WTC11 (cell line): ENCODE measurements around the gene FGFR2. TPM values are rescaled to one million over a fixed set of nuclear protein-coding genes. Genes with fewer than 3 reads are reported as not detected.

Experiments
- ATAC-seq: fragments of 200-7000 bp; cut with Tn5 transposase; 2 replicates; pipeline ENCODE4 v1.10.0; 2021; ENCODE audit warnings: mild to moderate bottlenecking, moderate library complexity
- CTCF ChIA-PET: fragments of 300-600 bp; sonication (Branson Sonifier 250); formaldehyde crosslinking; loops from one replicate; lab custom pipeline; 2021; ENCODE audit warnings: antibody characterized with exemption; lab: Charles Lee
- POLR2A ChIA-PET: fragments of 350-600 bp; sonication (Branson Sonifier 250); formaldehyde crosslinking; loops from one replicate; lab custom pipeline; 2021; ENCODE audit warnings: antibody characterized with exemption; lab: Charles Lee
- DNase-seq: peaks from one replicate; pipeline ENCODE4 v3.0.0; 2021; ENCODE audit warnings: low spot score
- H3K27ac Mint-ChIP-seq: 2 replicates; pipeline ENCODE4 v1.8.0; 2021; ENCODE audit warnings: mixed read lengths
- H3K27me3 Mint-ChIP-seq: 2 replicates; pipeline ENCODE4 v1.8.0; 2021; ENCODE audit warnings: low read depth, mild to moderate bottlenecking, moderate library complexity, mixed read lengths
- H3K36me3 Mint-ChIP-seq: 2 replicates; pipeline ENCODE4 v1.8.0; 2021; ENCODE audit warnings: mixed read lengths
- H3K4me1 Mint-ChIP-seq: 2 replicates; pipeline ENCODE4 v1.8.0; 2022; ENCODE audit warnings: mixed read lengths
- H3K4me3 Mint-ChIP-seq: 2 replicates; pipeline ENCODE4 v1.8.0; 2021; ENCODE audit warnings: mild to moderate bottlenecking, moderate library complexity, mixed read lengths
- H3K9me3 Mint-ChIP-seq: 2 replicates; pipeline ENCODE4 v1.8.0; 2021; ENCODE audit warnings: mixed read lengths
- ATF1 ChIP-seq: sonication (generic); formaldehyde crosslinking; IDR thresholded peaks from 2 replicates; pipeline ENCODE4 v1.8.1; 2023; ENCODE audit warnings: mild to moderate bottlenecking, moderate library complexity, missing genetic modification reagents
- ETV6 ChIP-seq: sonication (generic); formaldehyde crosslinking; IDR thresholded peaks from 2 replicates; pipeline ENCODE4 v1.8.1; 2022; ENCODE audit warnings: mild to moderate bottlenecking, missing genetic modification reagents
- JAZF1 ChIP-seq: fragments of 250-450 bp; sonication (Bioruptor Pico); IDR thresholded peaks from 2 replicates; pipeline ENCODE4 v1.9.0; 2021; ENCODE audit warnings: moderate library complexity, mild to moderate bottlenecking, inconsistent platforms
- JUN ChIP-seq: sonication (generic); formaldehyde crosslinking; IDR thresholded peaks from 2 replicates; pipeline ENCODE4 v1.8.0; 2023; ENCODE audit warnings: mild to moderate bottlenecking, missing genetic modification reagents
- NFATC4 ChIP-seq: fragments of 250-450 bp; sonication (Bioruptor Pico); IDR thresholded peaks from 2 replicates; pipeline ENCODE4 v1.9.0; 2021; ENCODE audit warnings: mild to moderate bottlenecking
- NFYB ChIP-seq: sonication (generic); formaldehyde crosslinking; conservative IDR thresholded peaks from 2 replicates; pipeline ENCODE4 v1.8.0; 2022; ENCODE audit warnings: low read depth, missing genetic modification reagents
- RELA ChIP-seq: sonication (generic); formaldehyde crosslinking; IDR thresholded peaks from 2 replicates; pipeline ENCODE4 v1.8.1; 2022; ENCODE audit warnings: missing genetic modification reagents, mild to moderate bottlenecking, borderline replicate concordance
- RORB ChIP-seq: fragments of 250-450 bp; sonication (Bioruptor Pico); IDR thresholded peaks from 2 replicates; pipeline ENCODE4 v1.9.0; 2021; ENCODE audit warnings: mild to moderate bottlenecking
- SMAD3 ChIP-seq: sonication (generic); formaldehyde crosslinking; IDR thresholded peaks from 2 replicates; pipeline ENCODE4 v1.8.0; 2022; ENCODE audit warnings: missing genetic modification reagents, mild to moderate bottlenecking, borderline replicate concordance
- SOX15 ChIP-seq: fragments of 250-450 bp; sonication (Bioruptor Pico); IDR thresholded peaks from 2 replicates; pipeline ENCODE4 v1.9.0; 2021; ENCODE audit warnings: mild to moderate bottlenecking
- TCF7 ChIP-seq: sonication (generic); formaldehyde crosslinking; IDR thresholded peaks from 2 replicates; pipeline ENCODE4 v1.8.0; 2022; ENCODE audit warnings: mild to moderate bottlenecking, low read depth, missing genetic modification reagents, moderate library complexity
- TP53 ChIP-seq: sonication (generic); formaldehyde crosslinking; IDR thresholded peaks from 2 replicates; pipeline ENCODE4 v1.8.1; 2023; ENCODE audit warnings: mild to moderate bottlenecking, missing genetic modification reagents
- ZBTB21 ChIP-seq: sonication (generic); formaldehyde crosslinking; IDR thresholded peaks from 2 replicates; pipeline ENCODE4 v1.8.1; 2023; ENCODE audit warnings: mild to moderate bottlenecking, missing genetic modification reagents, borderline replicate concordance
- ZNF263 ChIP-seq: sonication (generic); formaldehyde crosslinking; IDR thresholded peaks from 2 replicates; pipeline ENCODE4 v1.8.1; 2022; ENCODE audit warnings: low read depth, mild to moderate bottlenecking, moderate library complexity, missing genetic modification reagents
- total RNA-seq: library from RNA; stranded (reverse); gene quantifications from 3 replicates; pipeline ENCODE4 v1.2.3, GENCODE V29; 2021
- TF ChIP-seq, protein P1 (sequence below): sonication (generic); formaldehyde crosslinking; IDR thresholded peaks from 2 replicates; pipeline ENCODE4 v1.8.1; 2022; ENCODE audit warnings: missing genetic modification reagents, borderline replicate concordance
- TF ChIP-seq, protein P2 (sequence below): fragments of 250-450 bp; sonication (Bioruptor Pico); IDR thresholded peaks from 2 replicates; pipeline ENCODE4 v1.8.0; 2021; ENCODE audit warnings: mild to moderate bottlenecking
- TF ChIP-seq, protein P3 (sequence below): sonication (generic); formaldehyde crosslinking; IDR thresholded peaks from 2 replicates; pipeline ENCODE4 v1.8.0; 2023; ENCODE audit warnings: missing genetic modification reagents, mild to moderate bottlenecking, borderline replicate concordance
- TF ChIP-seq, protein P4 (sequence below): sonication (generic); formaldehyde crosslinking; IDR thresholded peaks from 2 replicates; pipeline ENCODE4 v1.8.1; 2023; ENCODE audit warnings: mild to moderate bottlenecking, missing genetic modification reagents, borderline replicate concordance

FGFR2 gene
- total RNA-seq, 1 experiment from 2014 or later: 95.0 TPM

DNA sequence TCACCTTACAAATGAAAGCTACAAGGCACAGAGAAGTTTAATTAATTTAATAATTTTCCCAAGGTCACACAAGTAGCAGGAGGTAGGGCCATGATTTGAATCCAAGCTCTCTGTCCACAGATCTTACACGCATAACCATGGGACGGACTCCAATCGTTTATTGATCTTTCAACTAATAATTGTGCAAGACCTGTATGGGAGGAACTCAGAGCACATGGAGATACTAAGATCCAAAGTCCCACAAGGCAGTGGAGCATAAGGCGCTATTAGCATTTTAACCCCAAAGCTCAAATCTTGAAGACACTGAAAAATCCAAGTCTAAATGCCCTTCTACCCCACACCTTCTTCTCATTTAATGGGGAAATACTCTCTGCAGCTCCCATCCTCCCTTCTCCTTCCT is 143.5 kb downstream of the FGFR2 start:
- CTCF ChIA-PET: no interaction called here
- no peak overlapping the region for H3K27ac Mint-ChIP-seq
- TF ChIP-seq TCF7 (CRISPR knock-in tag): no peak
- no peak for TF ChIP-seq SMAD3 (CRISPR knock-in tag)
- TF ChIP-seq SOX15 (CRISPR knock-in tag): no peak
- TF ChIP-seq ATF1 (CRISPR knock-in tag): no peak
- TF ChIP-seq, protein P1, sequence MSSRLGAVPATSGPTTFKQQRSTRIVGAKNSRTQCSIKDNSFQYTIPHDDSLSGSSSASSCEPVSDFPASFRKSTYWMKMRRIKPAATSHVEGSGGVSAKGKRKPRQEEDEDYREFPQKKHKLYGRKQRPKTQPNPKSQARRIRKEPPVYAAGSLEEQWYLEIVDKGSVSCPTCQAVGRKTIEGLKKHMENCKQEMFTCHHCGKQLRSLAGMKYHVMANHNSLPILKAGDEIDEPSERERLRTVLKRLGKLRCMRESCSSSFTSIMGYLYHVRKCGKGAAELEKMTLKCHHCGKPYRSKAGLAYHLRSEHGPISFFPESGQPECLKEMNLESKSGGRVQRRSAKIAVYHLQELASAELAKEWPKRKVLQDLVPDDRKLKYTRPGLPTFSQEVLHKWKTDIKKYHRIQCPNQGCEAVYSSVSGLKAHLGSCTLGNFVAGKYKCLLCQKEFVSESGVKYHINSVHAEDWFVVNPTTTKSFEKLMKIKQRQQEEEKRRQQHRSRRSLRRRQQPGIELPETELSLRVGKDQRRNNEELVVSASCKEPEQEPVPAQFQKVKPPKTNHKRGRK (CRISPR knock-in tag): no peak
- TF ChIP-seq, protein P2, sequence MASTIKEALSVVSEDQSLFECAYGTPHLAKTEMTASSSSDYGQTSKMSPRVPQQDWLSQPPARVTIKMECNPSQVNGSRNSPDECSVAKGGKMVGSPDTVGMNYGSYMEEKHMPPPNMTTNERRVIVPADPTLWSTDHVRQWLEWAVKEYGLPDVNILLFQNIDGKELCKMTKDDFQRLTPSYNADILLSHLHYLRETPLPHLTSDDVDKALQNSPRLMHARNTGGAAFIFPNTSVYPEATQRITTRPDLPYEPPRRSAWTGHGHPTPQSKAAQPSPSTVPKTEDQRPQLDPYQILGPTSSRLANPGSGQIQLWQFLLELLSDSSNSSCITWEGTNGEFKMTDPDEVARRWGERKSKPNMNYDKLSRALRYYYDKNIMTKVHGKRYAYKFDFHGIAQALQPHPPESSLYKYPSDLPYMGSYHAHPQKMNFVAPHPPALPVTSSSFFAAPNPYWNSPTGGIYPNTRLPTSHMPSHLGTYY (CRISPR knock-in tag): no peak
- TF ChIP-seq, protein P3, sequence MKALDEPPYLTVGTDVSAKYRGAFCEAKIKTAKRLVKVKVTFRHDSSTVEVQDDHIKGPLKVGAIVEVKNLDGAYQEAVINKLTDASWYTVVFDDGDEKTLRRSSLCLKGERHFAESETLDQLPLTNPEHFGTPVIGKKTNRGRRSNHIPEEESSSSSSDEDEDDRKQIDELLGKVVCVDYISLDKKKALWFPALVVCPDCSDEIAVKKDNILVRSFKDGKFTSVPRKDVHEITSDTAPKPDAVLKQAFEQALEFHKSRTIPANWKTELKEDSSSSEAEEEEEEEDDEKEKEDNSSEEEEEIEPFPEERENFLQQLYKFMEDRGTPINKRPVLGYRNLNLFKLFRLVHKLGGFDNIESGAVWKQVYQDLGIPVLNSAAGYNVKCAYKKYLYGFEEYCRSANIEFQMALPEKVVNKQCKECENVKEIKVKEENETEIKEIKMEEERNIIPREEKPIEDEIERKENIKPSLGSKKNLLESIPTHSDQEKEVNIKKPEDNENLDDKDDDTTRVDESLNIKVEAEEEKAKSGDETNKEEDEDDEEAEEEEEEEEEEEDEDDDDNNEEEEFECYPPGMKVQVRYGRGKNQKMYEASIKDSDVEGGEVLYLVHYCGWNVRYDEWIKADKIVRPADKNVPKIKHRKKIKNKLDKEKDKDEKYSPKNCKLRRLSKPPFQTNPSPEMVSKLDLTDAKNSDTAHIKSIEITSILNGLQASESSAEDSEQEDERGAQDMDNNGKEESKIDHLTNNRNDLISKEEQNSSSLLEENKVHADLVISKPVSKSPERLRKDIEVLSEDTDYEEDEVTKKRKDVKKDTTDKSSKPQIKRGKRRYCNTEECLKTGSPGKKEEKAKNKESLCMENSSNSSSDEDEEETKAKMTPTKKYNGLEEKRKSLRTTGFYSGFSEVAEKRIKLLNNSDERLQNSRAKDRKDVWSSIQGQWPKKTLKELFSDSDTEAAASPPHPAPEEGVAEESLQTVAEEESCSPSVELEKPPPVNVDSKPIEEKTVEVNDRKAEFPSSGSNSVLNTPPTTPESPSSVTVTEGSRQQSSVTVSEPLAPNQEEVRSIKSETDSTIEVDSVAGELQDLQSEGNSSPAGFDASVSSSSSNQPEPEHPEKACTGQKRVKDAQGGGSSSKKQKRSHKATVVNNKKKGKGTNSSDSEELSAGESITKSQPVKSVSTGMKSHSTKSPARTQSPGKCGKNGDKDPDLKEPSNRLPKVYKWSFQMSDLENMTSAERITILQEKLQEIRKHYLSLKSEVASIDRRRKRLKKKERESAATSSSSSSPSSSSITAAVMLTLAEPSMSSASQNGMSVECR (CRISPR knock-in tag): no peak
- TF ChIP-seq ZBTB21 (CRISPR knock-in tag): no peak
- no peak for TF ChIP-seq ETV6 (CRISPR knock-in tag)
- TF ChIP-seq ZNF263 (CRISPR knock-in tag): no peak
- TF ChIP-seq NFATC4 (CRISPR knock-in tag): no peak
- TF ChIP-seq RORB (CRISPR knock-in tag): no peak
- no peak for TF ChIP-seq NFYB (CRISPR knock-in tag)
- TF ChIP-seq RELA (CRISPR knock-in tag): no peak
- TF ChIP-seq TP53 (CRISPR knock-in tag): no peak
- TF ChIP-seq, protein P4, sequence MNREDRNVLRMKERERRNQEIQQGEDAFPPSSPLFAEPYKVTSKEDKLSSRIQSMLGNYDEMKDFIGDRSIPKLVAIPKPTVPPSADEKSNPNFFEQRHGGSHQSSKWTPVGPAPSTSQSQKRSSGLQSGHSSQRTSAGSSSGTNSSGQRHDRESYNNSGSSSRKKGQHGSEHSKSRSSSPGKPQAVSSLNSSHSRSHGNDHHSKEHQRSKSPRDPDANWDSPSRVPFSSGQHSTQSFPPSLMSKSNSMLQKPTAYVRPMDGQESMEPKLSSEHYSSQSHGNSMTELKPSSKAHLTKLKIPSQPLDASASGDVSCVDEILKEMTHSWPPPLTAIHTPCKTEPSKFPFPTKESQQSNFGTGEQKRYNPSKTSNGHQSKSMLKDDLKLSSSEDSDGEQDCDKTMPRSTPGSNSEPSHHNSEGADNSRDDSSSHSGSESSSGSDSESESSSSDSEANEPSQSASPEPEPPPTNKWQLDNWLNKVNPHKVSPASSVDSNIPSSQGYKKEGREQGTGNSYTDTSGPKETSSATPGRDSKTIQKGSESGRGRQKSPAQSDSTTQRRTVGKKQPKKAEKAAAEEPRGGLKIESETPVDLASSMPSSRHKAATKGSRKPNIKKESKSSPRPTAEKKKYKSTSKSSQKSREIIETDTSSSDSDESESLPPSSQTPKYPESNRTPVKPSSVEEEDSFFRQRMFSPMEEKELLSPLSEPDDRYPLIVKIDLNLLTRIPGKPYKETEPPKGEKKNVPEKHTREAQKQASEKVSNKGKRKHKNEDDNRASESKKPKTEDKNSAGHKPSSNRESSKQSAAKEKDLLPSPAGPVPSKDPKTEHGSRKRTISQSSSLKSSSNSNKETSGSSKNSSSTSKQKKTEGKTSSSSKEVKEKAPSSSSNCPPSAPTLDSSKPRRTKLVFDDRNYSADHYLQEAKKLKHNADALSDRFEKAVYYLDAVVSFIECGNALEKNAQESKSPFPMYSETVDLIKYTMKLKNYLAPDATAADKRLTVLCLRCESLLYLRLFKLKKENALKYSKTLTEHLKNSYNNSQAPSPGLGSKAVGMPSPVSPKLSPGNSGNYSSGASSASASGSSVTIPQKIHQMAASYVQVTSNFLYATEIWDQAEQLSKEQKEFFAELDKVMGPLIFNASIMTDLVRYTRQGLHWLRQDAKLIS (CRISPR knock-in tag): no peak
- no peak for TF ChIP-seq JUN (CRISPR knock-in tag)
- no peak for TF ChIP-seq JAZF1 (CRISPR knock-in tag)
- H3K9me3 Mint-ChIP-seq: no peaks in the 10 kb centered on the region
- DNase-seq (no peak), ATAC-seq (no peak)
- H3K4me1 Mint-ChIP-seq: peaks cover 12% of the 10 kb centered on the region
- POLR2A ChIA-PET: no interaction called here
- no peaks in the 10 kb centered on the region for H3K36me3 Mint-ChIP-seq
- peaks cover 2% of the 10 kb centered on the region; the same call in 1 of the 2 replicates for H3K27me3 Mint-ChIP-seq
- H3K4me3 Mint-ChIP-seq: no peak overlapping the region
